Neural progenitor cell (in vitro differentiated cells): ENCODE measurements around the gene CAPN15. TPM values are rescaled to one million over a fixed set of nuclear protein-coding genes. Genes with fewer than 3 reads are reported as not detected.

Experiments
- DNase-seq: peaks from one replicate; pipeline ENCODE4 v3.0.0-alpha.2; 2016; ENCODE audit warnings: low spot score
- H2AFZ ChIP-seq: fragments of 200-600 bp; sonication (generic); replicated peaks from 2 replicates; pipeline ENCODE4 v1.6.1; 2016; ENCODE audit warnings: antibody characterized with exemption
- H3F3A ChIP-seq: fragments of 200-600 bp; sonication (generic); 2 replicates; pipeline ENCODE4 v1.6.1; 2016; ENCODE audit warnings: antibody characterized with exemption, low read depth
- H3K27ac ChIP-seq: fragments of 200-600 bp; sonication (generic); 2 replicates; pipeline ENCODE4 v1.5.1; 2016; ENCODE audit warnings: mild to moderate bottlenecking
- H3K27me3 ChIP-seq: fragments of 200-600 bp; sonication (generic); 2 replicates; pipeline ENCODE4 v1.6.1; 2016; ENCODE audit warnings: mild to moderate bottlenecking, moderate library complexity
- H3K36me3 ChIP-seq: fragments of 200-600 bp; sonication (generic); 2 replicates; pipeline ENCODE4 v1.5.1; 2016
- H3K4me1 ChIP-seq: fragments of 200-600 bp; sonication (generic); 2 replicates; pipeline ENCODE4 v1.6.1; 2016; ENCODE audit warnings: mixed run types
- H3K4me2 ChIP-seq: fragments of 200-600 bp; sonication (generic); 2 replicates; pipeline ENCODE4 v1.6.1; 2016
- H3K4me3 ChIP-seq: fragments of 200-600 bp; sonication (generic); 2 replicates; pipeline ENCODE4 v1.5.1; 2016
- H3K79me2 ChIP-seq: fragments of 200-600 bp; sonication (generic); 2 replicates; pipeline ENCODE4 v1.6.1; 2016; ENCODE audit warnings: low read depth
- H3K9ac ChIP-seq: fragments of 200-600 bp; sonication (generic); 2 replicates; pipeline ENCODE4 v1.6.1; 2016
- H3K9me3 ChIP-seq: fragments of 200-600 bp; sonication (generic); 2 replicates; pipeline ENCODE4 v1.5.1; 2016; ENCODE audit warnings: low read depth
- H4K20me1 ChIP-seq: fragments of 200-600 bp; sonication (generic); 2 replicates; pipeline ENCODE4 v1.6.1; 2016; ENCODE audit warnings: low read depth
- H3K27ac Mint-ChIP-seq: 3 replicates; pipeline ENCODE4 v1.8.0; 2021; ENCODE audit warnings: mixed read lengths
- H3K27me3 Mint-ChIP-seq: 2 replicates; pipeline ENCODE4 v1.8.0; 2022; ENCODE audit warnings: low read depth, mild to moderate bottlenecking, inconsistent platforms, moderate library complexity, mixed read lengths; ENCODE audit not compliant: insufficient read depth
- H3K36me3 Mint-ChIP-seq: 3 replicates; pipeline ENCODE4 v1.8.0; 2021; ENCODE audit warnings: mixed read lengths
- H3K4me1 Mint-ChIP-seq: 3 replicates; pipeline ENCODE4 v1.8.0; 2021; ENCODE audit warnings: mixed read lengths
- H3K4me3 Mint-ChIP-seq: 3 replicates; pipeline ENCODE4 v1.8.0; 2021; ENCODE audit warnings: mild to moderate bottlenecking, moderate library complexity, mixed read lengths
- H3K9me3 Mint-ChIP-seq: 3 replicates; pipeline ENCODE4 v1.8.0; 2020; ENCODE audit warnings: mixed read lengths
- EZH2 ChIP-seq: fragments of 200-600 bp; sonication (generic); IDR thresholded peaks from 2 replicates; pipeline ENCODE4 v1.6.1; 2017; ENCODE audit warnings: antibody characterized with exemption, mild to moderate bottlenecking, moderate library complexity
- EZH2phosphoT487 ChIP-seq: fragments of 200-600 bp; sonication (generic); IDR thresholded peaks from 2 replicates; pipeline ENCODE4 v1.6.1; 2017; ENCODE audit warnings: antibody characterized with exemption
- total RNA-seq: library from RNA; depleted of rRNA; stranded (reverse); fragments of >200 nt; gene quantifications from 2 replicates; pipeline ENCODE4 v1.2.3, GENCODE V29; 2015; ENCODE audit warnings: low replicate concordance
- TF ChIP-seq, protein P1 (sequence below): fragments of 200-600 bp; sonication (generic); IDR thresholded peaks from 2 replicates; pipeline ENCODE4 v1.5.1; 2017; ENCODE audit warnings: antibody characterized with exemption, mild to moderate bottlenecking

Gene CAPN15
- total RNA-seq, 1 donor from 2014 or later, result 6.8 TPM

DNA sequence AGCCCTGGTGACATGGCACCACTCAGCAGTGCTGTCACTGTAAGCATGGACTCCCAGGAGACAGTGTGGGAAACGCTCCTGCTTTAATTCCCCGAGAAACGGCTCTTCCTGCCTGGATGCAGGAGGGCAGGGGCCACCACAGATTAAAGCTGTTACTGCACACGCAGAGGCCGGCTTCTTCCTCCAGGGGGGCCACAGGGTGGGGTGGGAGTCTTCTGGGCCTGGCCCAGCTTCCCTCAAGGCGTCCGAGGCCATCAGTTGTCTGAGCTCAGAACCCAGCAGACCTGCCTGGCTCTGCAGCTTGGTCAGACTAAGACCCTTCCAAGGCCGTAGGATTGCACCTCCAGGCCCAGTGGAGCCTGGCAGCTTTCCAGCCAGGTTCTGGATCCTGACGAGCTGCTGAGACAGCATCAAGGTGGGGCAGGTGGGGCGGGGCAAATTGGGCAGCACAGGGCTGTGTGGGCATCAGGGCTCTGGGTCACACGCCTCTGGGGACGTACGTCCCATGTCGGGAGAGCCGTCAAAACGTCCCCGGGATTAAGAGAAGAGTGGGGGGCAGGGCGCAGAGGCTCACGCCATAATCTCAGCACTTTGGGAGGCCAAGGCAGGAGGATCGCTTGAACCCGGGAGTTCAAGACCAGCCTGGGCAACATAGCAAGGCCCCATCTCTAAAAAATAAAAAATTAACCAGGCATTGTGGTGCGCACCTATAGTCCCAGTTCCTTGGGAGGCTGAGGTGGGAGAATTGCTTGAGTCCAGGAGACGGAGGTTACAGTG is 5.0 kb upstream of the CAPN15 start:
- TF ChIP-seq EZH2phosphoT487 (no peak), EZH2 (no peak)
- TF ChIP-seq, protein P1, sequence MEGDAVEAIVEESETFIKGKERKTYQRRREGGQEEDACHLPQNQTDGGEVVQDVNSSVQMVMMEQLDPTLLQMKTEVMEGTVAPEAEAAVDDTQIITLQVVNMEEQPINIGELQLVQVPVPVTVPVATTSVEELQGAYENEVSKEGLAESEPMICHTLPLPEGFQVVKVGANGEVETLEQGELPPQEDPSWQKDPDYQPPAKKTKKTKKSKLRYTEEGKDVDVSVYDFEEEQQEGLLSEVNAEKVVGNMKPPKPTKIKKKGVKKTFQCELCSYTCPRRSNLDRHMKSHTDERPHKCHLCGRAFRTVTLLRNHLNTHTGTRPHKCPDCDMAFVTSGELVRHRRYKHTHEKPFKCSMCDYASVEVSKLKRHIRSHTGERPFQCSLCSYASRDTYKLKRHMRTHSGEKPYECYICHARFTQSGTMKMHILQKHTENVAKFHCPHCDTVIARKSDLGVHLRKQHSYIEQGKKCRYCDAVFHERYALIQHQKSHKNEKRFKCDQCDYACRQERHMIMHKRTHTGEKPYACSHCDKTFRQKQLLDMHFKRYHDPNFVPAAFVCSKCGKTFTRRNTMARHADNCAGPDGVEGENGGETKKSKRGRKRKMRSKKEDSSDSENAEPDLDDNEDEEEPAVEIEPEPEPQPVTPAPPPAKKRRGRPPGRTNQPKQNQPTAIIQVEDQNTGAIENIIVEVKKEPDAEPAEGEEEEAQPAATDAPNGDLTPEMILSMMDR, result no peak
- Mint-ChIP-seq H3K27ac (no peak overlapping the region), H3K27me3 (peaks cover 7% of the 10 kb centered on the region), H3K36me3 (peaks cover 5% of the 10 kb centered on the region), H3K4me1 (peaks cover 11% of the 10 kb centered on the region), H3K9me3 (no peaks in the 10 kb centered on the region), H3K4me3 (peak overlapping the region; percentile 71)
- Histone ChIP-seq H3K4me3 (no peak overlapping the region), H3K36me3 (no peaks in the 10 kb centered on the region), H3K4me1 (no peaks in the 10 kb centered on the region), H3K9me3 (no peaks in the 10 kb centered on the region), H3K27ac (no peak overlapping the region), H3K4me2 (no peak overlapping the region), H3K79me2 (peaks cover 12% of the 10 kb centered on the region), H3K27me3 (no peaks in the 10 kb centered on the region), H3K9ac (no peak overlapping the region), H2AFZ (no peak overlapping the region), H3F3A (peaks cover 7% of the 10 kb centered on the region), H4K20me1 (peaks cover 32% of the 10 kb centered on the region)
- DNase-seq, result no peak

DNA sequence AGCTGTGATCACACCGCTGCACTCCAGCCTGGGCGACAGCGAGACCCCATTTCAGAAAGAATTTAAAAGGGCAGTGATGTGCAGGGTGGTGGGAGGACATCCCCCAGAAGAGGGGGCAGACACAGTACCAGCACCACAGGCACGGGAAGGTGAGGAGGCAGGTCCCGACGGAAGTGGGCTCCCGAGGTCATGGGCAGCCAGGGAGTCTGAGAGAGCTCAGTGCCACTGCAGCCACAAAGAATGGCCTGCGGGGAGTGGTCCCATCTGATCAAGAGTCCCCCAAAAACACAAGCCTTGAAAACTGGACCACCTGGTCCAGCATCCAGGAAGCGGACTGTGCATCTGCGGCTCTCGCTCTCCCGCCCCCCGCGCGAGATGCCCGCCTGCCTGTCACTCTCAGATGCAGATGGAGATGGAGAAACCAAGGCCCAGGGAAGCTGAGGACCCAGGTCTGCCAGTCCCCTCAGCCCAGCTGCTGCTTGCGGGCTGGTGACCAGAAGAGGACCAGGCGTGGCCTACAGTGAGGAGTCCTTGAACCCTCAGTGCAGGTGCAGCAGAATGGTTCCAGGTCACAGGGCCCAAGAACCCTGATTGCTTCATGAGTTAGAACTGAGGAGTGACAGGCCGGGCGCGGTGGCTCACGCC is 4.3 kb upstream of the CAPN15 start:
- no peak for DNase-seq
- H3K4me3 ChIP-seq, result no peak overlapping the region
- H3K27me3 ChIP-seq, result no peaks in the 10 kb centered on the region
- H3K79me2 ChIP-seq, result peaks cover 14% of the 10 kb centered on the region
- H3K36me3 Mint-ChIP-seq, result peaks cover 5% of the 10 kb centered on the region
- peaks cover 7% of the 10 kb centered on the region for H3K27me3 Mint-ChIP-seq
- no peak overlapping the region for H3K27ac ChIP-seq
- H3F3A ChIP-seq, result peaks cover 7% of the 10 kb centered on the region
- TF ChIP-seq EZH2 (no peak), EZH2phosphoT487 (no peak)
- TF ChIP-seq, protein P1, result no peak
- H3K4me1 Mint-ChIP-seq, result peaks cover 11% of the 10 kb centered on the region
- no peak overlapping the region for H2AFZ ChIP-seq
- H3K4me3 Mint-ChIP-seq, result peak overlapping the region; percentile 71
- H3K9me3 ChIP-seq, result no peaks in the 10 kb centered on the region
- H4K20me1 ChIP-seq, result peaks cover 34% of the 10 kb centered on the region
- no peak overlapping the region for H3K9ac ChIP-seq
- H3K27ac Mint-ChIP-seq, result no peak overlapping the region
- H3K4me2 ChIP-seq, result no peak overlapping the region
- H3K9me3 Mint-ChIP-seq, result no peaks in the 10 kb centered on the region
- H3K36me3 ChIP-seq, result no peaks in the 10 kb centered on the region
- H3K4me1 ChIP-seq, result no peaks in the 10 kb centered on the region

DNA sequence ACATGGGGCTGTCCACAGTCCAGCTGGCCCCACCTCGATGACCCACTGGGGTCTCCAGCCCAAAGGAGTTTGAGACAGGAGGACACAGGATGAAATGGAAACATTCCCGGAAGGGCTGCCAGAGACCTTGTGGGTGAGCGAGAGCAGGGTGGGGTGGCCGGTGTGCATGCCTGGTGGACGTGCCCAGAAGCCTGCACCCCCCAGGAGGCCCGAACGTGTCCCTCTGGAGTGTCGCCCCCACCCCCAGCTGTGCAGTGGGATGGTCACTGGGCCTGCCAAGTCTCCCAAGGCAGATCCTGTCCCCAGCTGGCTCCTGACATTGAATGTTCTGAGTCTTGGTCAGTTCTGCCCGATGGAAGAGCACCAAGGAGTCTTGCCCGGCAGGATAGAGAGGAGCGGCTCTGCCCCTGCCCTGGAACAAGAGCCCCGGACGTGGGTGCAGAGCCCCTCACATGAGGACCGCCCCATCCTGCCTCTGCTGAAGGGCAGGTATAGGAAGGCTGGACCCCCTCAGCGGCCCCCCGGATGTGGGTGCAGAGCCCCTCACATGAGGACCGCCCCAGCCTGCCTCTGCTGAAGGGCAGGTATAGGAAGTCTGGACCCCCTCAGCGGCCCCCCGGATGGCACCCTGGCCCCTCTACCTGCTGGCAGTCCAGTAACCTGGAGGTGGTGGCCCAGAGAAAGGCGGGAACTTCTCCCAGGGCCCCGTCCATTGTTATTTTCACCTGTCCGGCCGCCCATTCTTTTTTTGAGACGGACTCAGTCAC is 3.1 kb upstream of the CAPN15 start:
- Mint-ChIP-seq H3K4me1 (peaks cover 18% of the 10 kb centered on the region), H3K27ac (no peak overlapping the region), H3K9me3 (no peaks in the 10 kb centered on the region), H3K4me3 (peak overlapping the region; percentile 91), H3K36me3 (peaks cover 4% of the 10 kb centered on the region), H3K27me3 (peaks cover 9% of the 10 kb centered on the region)
- no peaks in the 10 kb centered on the region for H3K36me3 ChIP-seq
- peaks cover 7% of the 10 kb centered on the region for H3F3A ChIP-seq
- H3K79me2 ChIP-seq, result peaks cover 27% of the 10 kb centered on the region
- no peak overlapping the region for H3K27ac ChIP-seq
- TF ChIP-seq, protein P1, result no peak
- TF ChIP-seq EZH2, result no peak
- TF ChIP-seq EZH2phosphoT487, result no peak
- H3K9ac ChIP-seq, result no peak overlapping the region
- DNase-seq, result no peak
- H2AFZ ChIP-seq, result no peak overlapping the region
- H3K4me3 ChIP-seq, result no peak overlapping the region
- no peaks in the 10 kb centered on the region for H3K27me3 ChIP-seq
- peaks cover 11% of the 10 kb centered on the region for H3K4me1 ChIP-seq
- no peak overlapping the region for H3K4me2 ChIP-seq
- peaks cover 46% of the 10 kb centered on the region for H4K20me1 ChIP-seq
- no peaks in the 10 kb centered on the region for H3K9me3 ChIP-seq
